Fibroblast of pulmonary artery (primary cell): ENCODE data around the gene POLR1C.

ENCODE experiments used
- DNase-seq: peaks from one replicate; pipeline ENCODE4 v3.0.0-alpha.2; 2010; ENCODE audit warnings: low read depth
- H3K4me3 ChIP-seq: replicated peaks from 2 replicates; pipeline ENCODE4 v1.5.1; 2011; ENCODE audit warnings: low read depth, mild to moderate bottlenecking, control low read depth, low read length, moderate library complexity
- TF ChIP-seq, protein P1 (sequence below): IDR thresholded peaks from 2 replicates; pipeline ENCODE4 v1.5.1; 2011; ENCODE audit warnings: mild to moderate bottlenecking, control low read depth, low read length, inconsistent platforms; ENCODE audit errors: missing control alignments

POLR1C gene

DNA sequence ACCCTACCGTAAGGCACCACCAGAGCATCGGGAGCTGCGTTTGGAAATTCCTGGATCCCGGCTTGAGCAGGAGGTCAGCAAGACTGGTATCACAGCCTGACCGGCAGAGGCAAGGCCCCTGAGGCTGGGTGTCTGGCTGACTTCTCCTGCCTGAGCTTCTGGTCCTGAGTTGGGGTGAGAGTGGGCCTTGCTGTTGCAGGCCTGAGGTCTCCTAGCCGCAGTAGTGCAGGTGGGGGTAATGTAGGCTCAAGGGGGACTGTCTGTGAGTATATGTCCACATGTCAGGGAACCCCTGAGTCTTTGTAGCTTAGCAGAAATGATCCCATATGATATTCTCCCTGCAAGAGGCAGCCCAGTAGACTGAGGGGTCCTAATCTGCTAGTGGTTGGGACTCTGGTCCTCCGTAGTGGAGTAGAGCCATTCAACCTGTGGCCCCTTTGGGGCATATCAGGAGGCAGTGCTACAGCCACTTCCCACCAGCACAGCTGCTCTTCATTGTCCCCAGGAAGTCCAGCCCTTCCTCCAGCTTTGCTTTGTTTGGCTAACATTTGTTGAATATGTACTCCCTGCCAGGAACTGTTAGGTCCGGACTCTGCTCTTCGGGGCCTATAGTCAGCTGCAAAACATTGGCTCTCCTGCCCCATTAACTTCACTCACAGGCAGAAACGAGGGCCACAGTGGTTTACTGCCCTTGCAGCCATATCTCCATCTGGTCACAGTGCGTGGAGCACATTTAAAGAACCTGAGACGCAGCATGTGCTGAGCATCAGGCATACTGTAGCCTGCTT, 17.7 kb upstream of the POLR1C start:
- DNase-seq: no peak
- TF ChIP-seq, protein P1, sequence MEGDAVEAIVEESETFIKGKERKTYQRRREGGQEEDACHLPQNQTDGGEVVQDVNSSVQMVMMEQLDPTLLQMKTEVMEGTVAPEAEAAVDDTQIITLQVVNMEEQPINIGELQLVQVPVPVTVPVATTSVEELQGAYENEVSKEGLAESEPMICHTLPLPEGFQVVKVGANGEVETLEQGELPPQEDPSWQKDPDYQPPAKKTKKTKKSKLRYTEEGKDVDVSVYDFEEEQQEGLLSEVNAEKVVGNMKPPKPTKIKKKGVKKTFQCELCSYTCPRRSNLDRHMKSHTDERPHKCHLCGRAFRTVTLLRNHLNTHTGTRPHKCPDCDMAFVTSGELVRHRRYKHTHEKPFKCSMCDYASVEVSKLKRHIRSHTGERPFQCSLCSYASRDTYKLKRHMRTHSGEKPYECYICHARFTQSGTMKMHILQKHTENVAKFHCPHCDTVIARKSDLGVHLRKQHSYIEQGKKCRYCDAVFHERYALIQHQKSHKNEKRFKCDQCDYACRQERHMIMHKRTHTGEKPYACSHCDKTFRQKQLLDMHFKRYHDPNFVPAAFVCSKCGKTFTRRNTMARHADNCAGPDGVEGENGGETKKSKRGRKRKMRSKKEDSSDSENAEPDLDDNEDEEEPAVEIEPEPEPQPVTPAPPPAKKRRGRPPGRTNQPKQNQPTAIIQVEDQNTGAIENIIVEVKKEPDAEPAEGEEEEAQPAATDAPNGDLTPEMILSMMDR: no peak
- H3K4me3 ChIP-seq: no peak overlapping the region

DNA sequence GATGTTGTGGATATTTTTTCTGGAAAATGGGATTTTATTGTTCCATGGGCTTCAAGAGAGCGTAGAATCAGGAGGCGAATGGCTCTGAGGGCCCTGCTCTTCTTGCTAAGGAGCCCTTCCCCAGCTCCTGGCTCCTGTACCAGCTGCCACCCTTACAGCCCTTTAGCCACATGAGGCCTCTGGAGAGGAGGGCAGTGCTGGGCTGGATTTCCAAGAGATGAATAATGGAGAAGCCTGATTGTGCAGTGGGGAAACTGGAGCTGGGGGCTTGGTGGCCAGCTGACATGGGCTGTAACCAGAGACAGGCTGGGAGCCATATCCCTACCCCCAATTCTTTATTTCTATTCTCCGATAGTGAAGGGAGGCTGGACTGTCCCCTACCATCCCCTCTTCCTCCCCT, 16.0 kb upstream of the POLR1C start:
- TF ChIP-seq, protein P1: no peak
- DNase-seq: no peak
- no peak overlapping the region for H3K4me3 ChIP-seq

DNA sequence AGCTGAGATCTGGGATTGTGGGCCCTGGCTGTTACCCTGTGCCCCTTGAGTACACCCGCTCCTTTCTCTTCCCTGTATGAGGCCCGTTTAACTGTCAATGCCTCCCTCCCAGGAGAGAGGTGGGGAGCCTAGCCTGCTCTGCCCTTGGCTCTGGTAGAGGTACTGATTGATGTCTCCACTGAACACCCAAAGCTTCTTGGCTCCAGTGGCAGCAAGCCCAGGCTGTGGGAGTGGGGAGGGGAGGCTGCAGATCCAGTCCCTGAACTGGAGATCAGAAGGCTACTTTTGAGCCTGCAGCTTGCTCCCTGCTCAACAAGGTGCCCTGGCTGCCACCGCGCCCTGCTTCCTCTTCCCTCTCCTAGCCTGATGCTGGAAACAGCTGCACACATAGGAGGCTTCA, 14.2 kb upstream of the POLR1C start:
- H3K4me3 ChIP-seq: no peak overlapping the region
- TF ChIP-seq, protein P1: no peak
- no peak for DNase-seq

DNA sequence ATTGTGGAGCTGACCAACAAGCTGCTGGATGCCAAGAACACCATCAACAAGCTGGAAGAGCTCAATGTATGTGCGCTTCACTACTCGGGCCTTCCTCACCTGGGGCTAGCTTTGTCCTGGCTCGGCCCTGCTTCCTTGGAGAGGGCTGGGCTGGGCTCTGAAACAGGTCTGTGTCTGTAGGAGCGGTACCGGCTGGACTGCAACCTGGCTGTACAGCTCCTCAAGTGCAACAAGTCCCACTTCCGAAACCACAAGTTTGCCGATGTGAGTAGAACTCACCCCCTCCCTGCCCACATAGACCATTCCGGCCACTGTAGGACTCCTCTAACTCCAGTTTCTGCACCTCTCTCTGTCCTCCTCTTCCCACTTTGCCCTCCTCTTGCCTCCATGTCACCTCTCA, 13.4 kb upstream of the POLR1C start:
- no peak for DNase-seq
- TF ChIP-seq, protein P1: no peak
- H3K4me3 ChIP-seq: no peak overlapping the region

DNA sequence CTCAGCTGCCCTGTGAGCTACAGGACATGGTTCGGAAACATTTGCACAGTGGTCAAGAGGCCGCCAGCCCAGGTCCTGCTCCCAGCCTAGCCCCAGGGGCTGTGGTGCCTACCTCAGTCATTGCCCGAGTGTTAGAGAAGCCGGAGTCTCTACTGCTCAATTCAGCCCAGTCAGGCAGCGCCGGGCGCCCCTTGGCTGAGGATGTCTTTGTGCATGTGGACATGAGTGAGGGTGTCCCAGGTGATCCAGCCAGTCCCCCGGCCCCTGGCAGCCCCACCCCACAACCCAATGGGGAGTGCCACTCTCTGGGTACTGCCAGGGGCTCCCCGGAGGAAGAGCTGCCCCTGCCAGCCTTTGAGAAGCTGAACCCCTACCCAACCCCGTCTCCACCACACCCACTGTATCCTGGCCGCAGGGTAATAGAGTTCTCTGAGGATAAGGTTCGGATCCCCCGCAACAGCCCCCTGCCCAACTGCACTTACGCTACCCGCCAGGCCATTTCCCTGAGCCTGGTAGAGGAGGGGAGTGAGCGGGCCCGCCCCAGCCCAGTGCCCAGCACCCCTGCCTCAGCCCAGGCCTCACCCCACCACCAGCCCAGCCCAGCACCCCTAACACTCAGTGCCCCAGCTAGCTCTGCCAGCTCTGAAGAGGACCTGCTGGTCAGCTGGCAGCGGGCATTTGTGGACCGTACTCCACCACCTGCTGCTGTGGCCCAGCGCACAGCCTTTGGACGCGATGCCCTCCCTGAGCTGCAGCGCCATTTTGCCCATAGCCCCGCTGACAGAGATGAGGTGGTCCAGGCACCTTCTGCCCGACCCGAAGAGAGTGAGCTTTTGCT, 11.9 kb upstream of the POLR1C start:
- TF ChIP-seq, protein P1: no peak
- H3K4me3 ChIP-seq: no peak overlapping the region
- no peak for DNase-seq

DNA sequence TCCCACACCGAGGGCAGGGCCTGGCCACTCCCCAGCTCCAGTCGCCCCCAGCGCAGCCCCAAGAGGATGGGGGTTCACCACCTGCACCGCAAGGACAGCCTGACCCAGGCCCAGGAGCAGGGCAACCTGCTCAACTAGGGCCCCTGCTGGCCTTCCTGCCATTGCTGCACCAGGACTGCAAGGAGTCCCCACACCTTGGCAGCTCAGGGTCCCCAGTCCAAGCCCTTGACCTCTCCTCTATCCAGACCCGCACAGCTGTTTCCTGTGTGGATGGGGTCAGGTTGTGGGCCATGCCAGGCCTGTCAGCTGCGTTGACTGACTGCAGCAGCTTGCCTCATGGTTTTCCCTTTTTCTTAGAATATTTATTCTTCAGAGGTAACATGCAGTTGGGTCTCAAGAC, 11.2 kb upstream of the POLR1C start:
- H3K4me3 ChIP-seq: no peak overlapping the region
- DNase-seq: no peak
- TF ChIP-seq, protein P1: no peak
